ENCODE results near the gene SSH3. TPM values are rescaled to one million over a fixed set of nuclear protein-coding genes. Genes with fewer than 3 reads are reported as not detected.

The SSH3 gene
- total RNA-seq, 2 donors from 2014 or later = 16.2 to 30.6 TPM

DNA sequence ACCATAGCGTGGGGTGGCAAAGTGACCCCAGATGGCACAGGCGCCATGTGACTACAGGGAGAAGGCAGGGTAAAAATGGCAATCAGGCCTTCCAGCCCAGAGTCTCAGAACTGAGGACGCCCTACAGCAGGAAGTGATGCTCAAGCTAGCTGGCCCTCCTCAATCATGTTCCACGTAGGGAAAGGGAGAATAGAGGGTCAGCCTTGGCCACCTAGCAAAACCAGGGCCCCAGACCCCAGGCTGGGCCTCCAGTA is 15.2 kb upstream of the SSH3 start:
- TF ChIP-seq, protein P1, sequence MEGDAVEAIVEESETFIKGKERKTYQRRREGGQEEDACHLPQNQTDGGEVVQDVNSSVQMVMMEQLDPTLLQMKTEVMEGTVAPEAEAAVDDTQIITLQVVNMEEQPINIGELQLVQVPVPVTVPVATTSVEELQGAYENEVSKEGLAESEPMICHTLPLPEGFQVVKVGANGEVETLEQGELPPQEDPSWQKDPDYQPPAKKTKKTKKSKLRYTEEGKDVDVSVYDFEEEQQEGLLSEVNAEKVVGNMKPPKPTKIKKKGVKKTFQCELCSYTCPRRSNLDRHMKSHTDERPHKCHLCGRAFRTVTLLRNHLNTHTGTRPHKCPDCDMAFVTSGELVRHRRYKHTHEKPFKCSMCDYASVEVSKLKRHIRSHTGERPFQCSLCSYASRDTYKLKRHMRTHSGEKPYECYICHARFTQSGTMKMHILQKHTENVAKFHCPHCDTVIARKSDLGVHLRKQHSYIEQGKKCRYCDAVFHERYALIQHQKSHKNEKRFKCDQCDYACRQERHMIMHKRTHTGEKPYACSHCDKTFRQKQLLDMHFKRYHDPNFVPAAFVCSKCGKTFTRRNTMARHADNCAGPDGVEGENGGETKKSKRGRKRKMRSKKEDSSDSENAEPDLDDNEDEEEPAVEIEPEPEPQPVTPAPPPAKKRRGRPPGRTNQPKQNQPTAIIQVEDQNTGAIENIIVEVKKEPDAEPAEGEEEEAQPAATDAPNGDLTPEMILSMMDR (IDR thresholded peaks at IDR 0.05) = no peak
- TF ChIP-seq POLR2A (IDR thresholded peaks at IDR 0.05) = no peak
- Histone ChIP-seq H3K36me3 (replicated peaks in 1 of 2; ENCODE audit: insufficient read depth in 1 of 2, low read depth in 2 of 2) (peaks cover 0 to 9% of the 10 kb centered on the region in 2 donors), H3K9me3 (no peaks in the 10 kb centered on the region), H3K27me3 (no peaks in the 10 kb centered on the region), H3K4me1 (peaks cover 39% of the 10 kb centered on the region), H3K4me3 (no peak overlapping the region), H3K27ac (peak overlapping the region; percentile 70 to 98 (median 82))
- 49 to 64% methylated on average over 4 of the region's 4 CpGs for WGBS, 2 donors
- intact Hi-C loops (cut with DNase I) = no loop called here
- no peak for DNase-seq
- no peak for ATAC-seq

DNA sequence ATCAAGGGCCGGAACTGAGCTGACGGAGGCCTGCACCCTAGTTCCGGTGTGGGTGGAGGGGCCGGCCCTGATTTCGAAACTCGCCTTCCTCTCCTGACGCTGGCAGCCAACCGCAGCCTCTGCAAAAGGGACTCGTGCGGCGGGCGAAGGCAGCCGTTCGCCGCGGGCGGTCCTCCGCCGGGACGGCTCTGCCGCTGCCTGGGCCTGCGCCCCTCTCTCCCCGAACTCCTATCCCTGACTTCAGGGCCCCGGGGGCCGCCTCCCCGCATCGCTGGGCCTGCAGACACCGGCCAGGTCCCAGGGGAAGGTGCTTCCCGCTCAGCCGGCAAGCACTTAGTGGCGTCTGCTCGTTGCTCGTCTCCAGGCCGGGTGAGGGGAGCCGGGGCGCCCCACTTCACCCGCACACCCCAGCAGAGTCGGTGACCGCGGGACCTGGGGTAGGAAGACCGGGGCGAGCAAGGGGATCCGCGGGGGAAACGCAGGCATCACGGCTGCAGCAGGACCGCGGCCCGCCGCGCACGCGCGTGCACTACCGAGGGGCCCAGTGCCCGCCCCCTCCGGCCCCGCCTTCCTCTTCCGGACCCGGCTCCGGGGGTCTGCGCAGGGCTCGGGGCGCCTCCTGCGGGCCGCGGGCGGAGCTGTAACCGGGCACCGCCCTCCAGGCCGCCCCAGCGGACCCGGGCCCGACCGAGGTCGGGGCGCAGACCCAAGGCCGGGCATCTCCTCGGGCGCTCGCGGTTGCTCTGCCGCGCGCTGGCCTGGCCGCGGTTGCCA is 14.7 kb upstream of the SSH3 start:
- intact Hi-C loops (cut with DNase I) = no loop called here
- WGBS, 2 donors = 0% methylated on average over 17 to 85 of the region's 87 CpGs
- H3K4me1 ChIP-seq = peaks cover 39% of the 10 kb centered on the region

DNA sequence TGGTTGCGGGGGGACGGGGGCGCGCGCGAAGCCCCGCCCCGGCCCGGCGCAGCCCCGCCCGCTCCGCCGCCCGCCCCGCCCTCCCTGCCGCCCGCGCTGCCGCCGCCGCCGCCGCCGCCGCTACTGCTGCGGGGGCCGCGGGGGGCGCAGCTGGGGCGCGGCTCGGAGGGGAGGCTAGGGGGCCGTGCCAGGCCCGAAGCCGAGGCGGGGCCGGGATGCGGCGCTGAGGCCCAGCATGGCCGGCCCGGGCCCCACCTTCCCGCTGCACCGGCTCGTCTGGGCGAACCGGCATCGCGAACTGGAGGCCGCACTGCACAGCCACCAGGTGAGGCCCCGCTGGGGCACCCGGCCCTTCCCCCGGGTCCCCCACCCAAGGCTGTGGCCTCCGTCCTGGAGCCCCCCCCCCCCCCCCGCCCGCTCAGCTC is 14.1 kb upstream of the SSH3 start, which contains the start of gene ANKRD13D:
TSS of gene ANKRD13D (plus strand) at position 78 of the 425 bp plus-strand sequence. CDS start at position 236, 158 bp downstream.
- DNase-seq = peak in 2 of 4 donors; percentile 50
- no peaks in the 10 kb centered on the region for H3K9me3 ChIP-seq
- H3K27me3 ChIP-seq = no peaks in the 10 kb centered on the region
- peak; percentile 81 for ATAC-seq
- intact Hi-C loops (cut with DNase I) = no loop called here
- H3K4me1 ChIP-seq = peaks cover 39% of the 10 kb centered on the region
- TF ChIP-seq, protein P1 (IDR thresholded peaks at IDR 0.05) = no peak
- H3K36me3 ChIP-seq (replicated peaks in 1 of 2; ENCODE audit: insufficient read depth in 1 of 2, low read depth in 2 of 2) = peaks cover 0 to 2% of the 10 kb centered on the region in 2 donors
- H3K27ac ChIP-seq = peak within 1 kb of the TSS; percentile 70 to 98 (median 82)
- H3K4me3 ChIP-seq = peak within 1 kb of the TSS; percentile 63 to 65
- 0% methylated on average over 10 of the region's 56 CpGs; no CpG with 5 or more reads in 1 of the 2 donors for WGBS, 2 donors

More for the DNA sequence above, 14.7 kb upstream of the SSH3 start:
- DNase-seq = peak; percentile 75 to 92 (median 84)
- peak; percentile 79 for ATAC-seq
- H3K27me3 ChIP-seq = no peaks in the 10 kb centered on the region
- H3K36me3 ChIP-seq (replicated peaks in 1 of 2; ENCODE audit: insufficient read depth in 1 of 2, low read depth in 2 of 2) = peaks cover 0 to 8% of the 10 kb centered on the region in 2 donors
- H3K27ac ChIP-seq = peak overlapping the region; percentile 70 to 98 (median 82)
- H3K4me3 ChIP-seq = peak overlapping the region; percentile 26 to 63
- no peaks in the 10 kb centered on the region for H3K9me3 ChIP-seq
- TF ChIP-seq, protein P1 (IDR thresholded peaks at IDR 0.05) = peak in 4 of 7 experiments; percentile 11 to 53 (median 32)
- peak; percentile 22 to 74 (median 58) for TF ChIP-seq POLR2A (IDR thresholded peaks at IDR 0.05)

DNA sequence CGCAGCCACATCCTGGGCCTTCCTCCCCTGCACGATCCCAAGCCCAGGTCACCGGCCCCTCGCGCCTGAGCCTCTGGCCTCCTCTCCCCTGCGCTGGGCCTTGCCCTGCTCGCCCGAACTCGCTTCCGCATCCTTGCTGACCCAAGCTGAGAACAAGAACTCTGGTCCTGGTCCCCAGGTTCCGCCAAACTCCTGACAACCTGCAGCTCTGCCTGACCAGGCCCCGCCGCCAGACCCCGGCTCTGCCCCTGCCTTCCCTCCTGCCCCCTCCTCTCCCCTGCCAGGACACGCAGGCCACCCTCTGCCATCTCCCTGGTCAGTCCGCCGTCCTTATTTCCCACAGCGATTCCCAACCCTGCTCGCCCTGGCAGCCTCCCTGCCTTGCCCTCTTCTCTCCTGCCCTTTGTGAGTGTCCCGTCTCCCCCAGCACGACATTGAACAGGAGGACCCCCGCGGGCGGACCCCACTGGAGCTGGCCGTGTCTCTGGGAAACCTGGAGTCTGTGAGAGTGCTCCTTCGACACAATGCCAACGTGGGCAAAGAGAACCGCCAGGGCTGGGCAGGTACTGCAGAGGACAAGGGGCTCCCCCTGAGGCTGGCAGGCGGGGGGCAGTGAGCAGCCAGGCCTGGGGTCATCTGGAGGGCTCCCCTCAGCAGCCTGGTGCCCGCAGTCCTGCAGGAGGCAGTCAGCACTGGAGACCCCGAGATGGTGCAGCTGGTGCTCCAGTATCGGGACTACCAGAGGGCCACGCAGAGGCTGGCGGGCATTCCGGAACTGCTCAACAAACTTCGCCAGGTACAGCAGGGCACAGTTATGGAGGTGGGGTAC is 13.5 kb upstream of the SSH3 start:
- ATAC-seq (peak; percentile 19), DNase-seq (peak in 1 of 4 donors; percentile 43)
- Histone ChIP-seq H3K9me3 (no peaks in the 10 kb centered on the region), H3K4me3 (peak overlapping the region; percentile 44 to 65), H3K36me3 (replicated peaks in 1 of 2; ENCODE audit: insufficient read depth in 1 of 2, low read depth in 2 of 2) (peaks cover 0 to 1% of the 10 kb centered on the region in 2 donors), H3K27ac (peak overlapping the region; percentile 22 to 98 (median 44)), H3K4me1 (peaks cover 39% of the 10 kb centered on the region), H3K27me3 (no peaks in the 10 kb centered on the region)
- intact Hi-C loops (cut with DNase I) = no loop called here
- WGBS, 2 donors = 17 to 31% methylated on average over 22 to 35 of the region's 36 CpGs
- TF ChIP-seq, protein P1 (IDR thresholded peaks at IDR 0.05) = no peak
- no peak for TF ChIP-seq POLR2A (IDR thresholded peaks at IDR 0.05)
